Dermis microvascular lymphatic vessel endothelial cell (primary cell): ENCODE data around the gene TGFBR3. TPM values are rescaled to one million over a fixed set of nuclear protein-coding genes. Genes with fewer than 3 reads are reported as not detected.
A peak's percentile ranks its signal among the peaks of the same experiment; 100 is the strongest.

Experiments used
- DNase-seq, 2 donors: peaks; one replicate each; pipeline versions ENCODE4 v3.0.0 to v3.0.0-alpha.2; 2010; ENCODE audit warnings: low read depth in 2 of 2
- total RNA-seq: library from RNA; depleted of rRNA; stranded (reverse); fragments of >200 nt; gene quantifications from 2 replicates; pipeline ENCODE4 v1.2.1, GENCODE V29; 2014

Gene TGFBR3
- total RNA-seq, 1 donor from 2014 or later = 8.3 TPM

- peak in 1 of 2 donors; percentile 46 for DNase-seq
These were observed 149.0 kb downstream of the TGFBR3 start for GRCh38 chr1:91736715-91737615.

GRCh38 chr1:91736146-91736714 is 149.7 kb downstream of the TGFBR3 start:
- no peak for DNase-seq

- no peak for DNase-seq
These were observed 150.6 kb downstream of the TGFBR3 start for GRCh38 chr1:91735266-91735845.

- DNase-seq = no peak
These were observed 151.2 kb downstream of the TGFBR3 start for GRCh38 chr1:91734761-91735160.

- no peak for DNase-seq
These were observed 152.7 kb downstream of the TGFBR3 start for GRCh38 chr1:91733108-91733710.

GRCh38 chr1:91732291-91733107 is 153.5 kb downstream of the TGFBR3 start:
- DNase-seq = peak in 1 of 2 donors; percentile 51

GRCh38 chr1:91731815-91732214 is 154.1 kb downstream of the TGFBR3 start:
- peak; percentile 57 to 77 for DNase-seq

GRCh38 chr1:91730801-91731732 is 154.9 kb downstream of the TGFBR3 start:
- DNase-seq = peak in 1 of 2 donors; percentile 14

GRCh38 chr1:91729621-91730358 is 156.2 kb downstream of the TGFBR3 start:
- no peak for DNase-seq

- no peak for DNase-seq
These were observed 158.2 kb downstream of the TGFBR3 start for GRCh38 chr1:91727763-91728162.

- peak; percentile 73 to 83 for DNase-seq
These were observed 159.8 kb downstream of the TGFBR3 start for GRCh38 chr1:91725989-91726721.

- peak in 1 of 2 donors; percentile 23 for DNase-seq
These were observed 160.3 kb downstream of the TGFBR3 start for GRCh38 chr1:91725618-91725988.

GRCh38 chr1:91724644-91725043 is 161.3 kb downstream of the TGFBR3 start:
- DNase-seq = no peak

GRCh38 chr1:91724231-91724630 is 161.7 kb downstream of the TGFBR3 start:
- peak in 1 of 2 donors; percentile 15 for DNase-seq

- no peak for DNase-seq
These were observed 165.9 kb downstream of the TGFBR3 start for GRCh38 chr1:91720044-91720443.

- DNase-seq = no peak
These were observed 167.1 kb downstream of the TGFBR3 start for GRCh38 chr1:91718877-91719276.

- DNase-seq = no peak
These were observed 167.6 kb downstream of the TGFBR3 start for GRCh38 chr1:91718368-91718767.

GRCh38 chr1:91717839-91718238 is 168.1 kb downstream of the TGFBR3 start:
- no peak for DNase-seq

- DNase-seq = no peak
These were observed 169.6 kb downstream of the TGFBR3 start for GRCh38 chr1:91716339-91716738.
